Activated T-helper 2 cell treated with anti-CD3 and anti-CD28 coated beads, Interferon-gamma antibody, Interleukin-2, Interleukin-4, amounts not matched to agents 10 μg/mL and 5 μg/mL and 100 μg/mL, durations not matched to agents 14 hours and 24 hours and 36 hours (primary cell): Measurements from ENCODE around the gene MYO19. TPM values are rescaled to one million over a fixed set of nuclear protein-coding genes. Genes with fewer than 3 reads are reported as not detected.
"Not testable (repeated sequence)": the region's sequence is repeated elsewhere in the genome, so short reads cannot be mapped to it uniquely, and the experiment has no call there.

Experiments
- DNase-seq: peaks from one replicate; pipeline ENCODE4 v3.0.0; 2021; ENCODE audit warnings: low spot score
- H3K27ac Mint-ChIP-seq: one replicate; pipeline ENCODE4 v1.8.0; 2021; ENCODE audit warnings: mixed read lengths
- H3K27me3 Mint-ChIP-seq: one replicate; pipeline ENCODE4 v1.8.0; 2021; ENCODE audit warnings: low read depth, mixed read lengths
- H3K36me3 Mint-ChIP-seq: one replicate; pipeline ENCODE4 v1.8.0; 2021; ENCODE audit warnings: low read depth, mixed read lengths
- H3K4me1 Mint-ChIP-seq: one replicate; pipeline ENCODE4 v1.8.0; 2021; ENCODE audit warnings: low read depth, mixed read lengths
- H3K4me3 Mint-ChIP-seq: one replicate; pipeline ENCODE4 v1.8.0; 2021; ENCODE audit warnings: low read depth, mild to moderate bottlenecking, moderate library complexity, mixed read lengths
- H3K9me3 Mint-ChIP-seq: one replicate; pipeline ENCODE4 v1.8.0; 2021; ENCODE audit warnings: mixed read lengths
- intact Hi-C: fragments of 100-400 bp; cut with micrococcal nuclease; formaldehyde crosslinking; loops from one replicate; pipeline ENCODE4 v1.15.1; 2023
- total RNA-seq: library from RNA; stranded (reverse); gene quantifications from 2 replicates; pipeline ENCODE4 v1.2.3, GENCODE V29; 2022

Gene MYO19
- total RNA-seq, 1 donor from 2014 or later = 155 TPM

DNA sequence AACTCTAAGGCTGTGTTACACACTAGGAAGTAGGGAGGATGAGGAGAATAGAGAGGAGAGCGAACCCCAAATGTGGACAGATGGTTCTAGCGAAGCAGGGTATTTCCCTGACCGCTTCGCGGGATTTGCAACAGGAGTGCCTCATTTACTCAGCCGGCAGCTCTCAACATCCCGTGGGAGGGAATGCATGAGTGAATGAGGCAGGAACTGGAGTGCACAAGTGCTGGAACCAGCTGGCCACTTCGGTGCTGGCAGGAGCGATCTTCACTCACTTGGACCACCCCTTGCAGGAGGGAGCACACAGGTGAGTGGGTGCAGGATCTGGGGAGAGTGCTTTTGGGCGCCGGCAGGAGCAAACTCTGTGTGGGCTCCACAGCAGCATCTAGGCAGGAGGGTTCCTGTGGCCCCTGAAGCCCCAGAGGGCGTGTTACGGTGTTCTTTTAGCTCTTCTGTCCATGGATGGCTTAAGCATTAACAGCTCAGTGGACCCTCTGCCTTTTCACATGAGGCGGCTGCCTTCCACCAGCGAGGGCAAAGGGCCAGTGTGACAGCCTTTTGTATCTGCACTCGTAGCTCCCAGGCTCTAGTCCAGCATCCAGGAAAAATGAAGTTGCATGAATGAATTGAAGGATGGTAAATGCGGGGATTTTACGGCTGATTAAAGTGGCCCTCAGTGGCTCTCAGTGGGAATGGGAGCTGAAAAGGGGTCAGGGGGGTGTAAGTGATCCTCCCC, 65.6 kb downstream of the MYO19 start:
- Mint-ChIP-seq H3K36me3 (no peaks in the 10 kb centered on the region), H3K27ac (no peak overlapping the region), H3K9me3 (no peaks in the 10 kb centered on the region), H3K4me1 (no peaks in the 10 kb centered on the region), H3K4me3 (no peak overlapping the region), H3K27me3 (peaks cover 20% of the 10 kb centered on the region)
- intact Hi-C loops = no loop called here
- DNase-seq = no peak

DNA sequence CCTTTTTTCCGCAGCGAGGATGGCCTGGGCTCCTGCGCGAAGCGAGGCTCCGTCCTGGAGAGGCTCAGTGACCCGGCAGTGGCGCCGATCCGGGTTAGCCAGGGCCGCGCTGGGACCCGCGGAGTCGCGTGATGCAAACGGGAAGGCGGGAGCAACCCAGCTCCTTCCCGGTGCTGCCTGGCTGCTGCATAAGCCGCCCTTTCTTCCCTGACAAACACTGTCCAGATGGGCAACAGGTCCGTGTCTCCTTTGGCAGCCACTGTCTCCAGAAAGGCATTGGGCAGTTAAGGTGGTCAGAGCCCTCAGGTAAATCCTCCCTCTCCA, 69.9 kb downstream of the MYO19 start:
- DNase-seq = no peak
- no peak overlapping the region for H3K27ac Mint-ChIP-seq
- intact Hi-C loops = no loop called here
- peaks cover 25% of the 10 kb centered on the region for H3K27me3 Mint-ChIP-seq
- no peaks in the 10 kb centered on the region for H3K36me3 Mint-ChIP-seq
- no peaks in the 10 kb centered on the region for H3K9me3 Mint-ChIP-seq
- H3K4me1 Mint-ChIP-seq = no peaks in the 10 kb centered on the region
- no peak overlapping the region for H3K4me3 Mint-ChIP-seq

DNA sequence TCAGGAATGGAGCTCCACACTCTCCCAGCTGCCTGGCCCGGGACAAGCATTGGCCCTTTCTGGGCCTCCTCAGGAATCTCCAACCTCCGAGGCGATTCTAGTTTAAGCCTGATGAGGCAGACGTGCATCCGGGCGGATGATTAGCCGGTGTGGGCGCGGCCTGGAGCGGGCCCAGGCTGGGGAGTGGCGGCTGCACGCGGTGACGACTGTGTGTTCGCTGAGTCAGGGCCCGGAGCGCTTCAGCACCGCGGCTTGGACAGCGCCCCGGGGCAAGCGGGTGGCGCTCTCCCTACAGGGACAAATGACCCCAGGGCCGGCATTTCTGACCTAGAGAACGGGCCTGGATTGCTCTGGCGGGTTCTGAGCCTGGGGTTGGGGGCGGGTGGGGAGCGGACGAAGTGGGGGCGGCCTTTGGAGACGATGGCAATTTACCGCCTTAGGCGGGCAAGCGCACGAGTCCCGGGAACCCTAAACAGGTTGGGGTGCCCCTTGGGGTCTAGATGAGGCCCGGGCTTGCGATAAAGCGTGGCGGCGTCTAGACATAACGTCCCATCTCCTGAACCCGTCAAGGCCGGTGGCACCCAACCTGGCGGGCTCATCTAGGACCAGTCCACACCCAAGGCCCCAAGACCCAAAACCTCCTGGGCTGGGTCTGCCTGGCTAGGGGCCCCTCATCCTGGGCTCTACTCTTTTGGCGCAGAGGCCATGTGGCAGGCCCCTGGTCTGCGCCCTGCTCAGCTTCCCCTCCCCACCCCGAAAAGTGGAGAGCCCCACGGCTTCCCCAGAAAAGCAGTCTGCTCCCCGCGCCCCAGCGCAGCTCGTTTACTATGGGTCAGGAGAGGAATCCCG, 70.5 kb downstream of the MYO19 start:
- H3K4me1 Mint-ChIP-seq = no peaks in the 10 kb centered on the region
- no peak overlapping the region for H3K4me3 Mint-ChIP-seq
- no peak overlapping the region for H3K27ac Mint-ChIP-seq
- DNase-seq = peak; percentile 68
- peaks cover 25% of the 10 kb centered on the region for H3K27me3 Mint-ChIP-seq
- no peaks in the 10 kb centered on the region for H3K9me3 Mint-ChIP-seq
- intact Hi-C loops = no loop called here
- no peaks in the 10 kb centered on the region for H3K36me3 Mint-ChIP-seq

DNA sequence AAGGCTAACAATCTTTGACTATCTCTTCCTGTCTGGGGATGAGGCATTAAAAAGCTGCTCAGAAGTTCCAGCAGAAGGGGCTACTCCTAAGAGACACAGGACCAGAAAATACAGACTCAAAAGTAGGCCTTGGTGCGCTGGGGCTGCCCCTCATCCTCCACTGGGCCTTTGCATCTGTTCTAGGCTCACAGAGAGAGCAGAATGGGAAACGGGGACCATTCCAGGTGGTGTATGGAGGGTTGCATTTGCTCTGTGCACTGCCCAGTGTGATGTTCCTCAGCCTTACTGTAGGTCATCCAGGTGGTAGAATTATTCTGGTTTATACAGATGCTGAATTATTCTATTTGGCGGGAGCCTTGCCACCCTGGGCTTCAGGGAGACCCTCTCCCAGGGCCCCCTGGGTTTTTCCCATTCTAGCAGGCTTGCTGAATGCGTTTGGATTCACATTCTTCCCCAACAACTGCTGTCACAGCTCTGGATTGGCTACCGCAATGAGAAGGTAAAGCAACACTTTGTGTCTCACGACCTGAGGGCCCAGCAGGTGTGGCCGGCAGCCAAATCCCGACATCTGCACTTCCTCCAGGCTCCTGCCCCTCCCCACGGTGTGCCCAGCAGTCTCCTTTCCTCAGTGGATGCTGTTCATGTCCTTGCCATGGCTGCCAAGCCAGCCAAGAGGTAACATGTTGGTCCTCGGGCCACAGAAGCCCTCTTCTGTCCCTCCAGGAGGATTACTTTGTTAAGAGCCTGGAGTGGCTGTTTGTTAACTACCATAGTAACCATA, 73.1 kb downstream of the MYO19 start:
- no peaks in the 10 kb centered on the region for H3K4me1 Mint-ChIP-seq

DNA sequence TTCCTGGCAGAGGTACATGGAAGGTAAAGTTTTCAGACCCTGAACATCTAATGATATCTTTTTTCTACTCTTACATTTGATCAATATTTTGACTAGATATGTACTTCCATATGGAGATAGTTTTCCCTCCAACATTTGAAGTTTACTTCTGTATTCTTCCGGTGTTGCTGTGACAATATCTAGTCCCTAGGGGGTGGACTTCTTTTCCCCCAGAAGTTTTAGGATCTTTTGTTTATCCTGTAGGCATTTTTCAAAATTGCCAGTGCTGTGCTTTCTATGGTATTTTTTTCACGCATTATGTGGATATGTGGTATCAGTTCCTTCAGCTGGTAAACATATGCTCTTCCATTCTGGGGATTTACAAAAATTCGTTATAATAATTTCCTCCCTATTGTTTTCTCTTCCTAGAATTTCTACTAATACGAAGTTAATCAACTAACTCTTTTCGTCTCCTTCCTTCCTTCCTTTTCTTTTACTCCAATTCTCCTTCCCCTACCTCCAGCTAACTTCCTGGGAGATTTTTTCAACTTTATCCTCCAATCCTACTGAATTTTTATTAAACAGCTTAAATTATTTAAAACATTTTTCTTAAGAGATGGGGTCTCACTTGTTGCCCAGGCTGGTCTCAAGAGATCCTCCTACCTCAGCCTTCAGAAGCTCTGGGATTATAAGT, 74.3 kb downstream of the MYO19 start:
- no peak for DNase-seq
- Mint-ChIP-seq H3K4me1 (no peaks in the 10 kb centered on the region), H3K9me3 (no peaks in the 10 kb centered on the region), H3K27ac (no peak overlapping the region), H3K27me3 (peaks cover 12% of the 10 kb centered on the region), H3K36me3 (no peaks in the 10 kb centered on the region), H3K4me3 (no peak overlapping the region)
- intact Hi-C loops = no loop called here

More for the DNA sequence above, 73.1 kb downstream of the MYO19 start:
- Mint-ChIP-seq H3K27me3 (peaks cover 16% of the 10 kb centered on the region), H3K4me3 (no peak overlapping the region), H3K36me3 (no peaks in the 10 kb centered on the region), H3K27ac (no peak overlapping the region), H3K9me3 (no peaks in the 10 kb centered on the region)
- intact Hi-C loops = no loop called here
- no peak for DNase-seq

DNA sequence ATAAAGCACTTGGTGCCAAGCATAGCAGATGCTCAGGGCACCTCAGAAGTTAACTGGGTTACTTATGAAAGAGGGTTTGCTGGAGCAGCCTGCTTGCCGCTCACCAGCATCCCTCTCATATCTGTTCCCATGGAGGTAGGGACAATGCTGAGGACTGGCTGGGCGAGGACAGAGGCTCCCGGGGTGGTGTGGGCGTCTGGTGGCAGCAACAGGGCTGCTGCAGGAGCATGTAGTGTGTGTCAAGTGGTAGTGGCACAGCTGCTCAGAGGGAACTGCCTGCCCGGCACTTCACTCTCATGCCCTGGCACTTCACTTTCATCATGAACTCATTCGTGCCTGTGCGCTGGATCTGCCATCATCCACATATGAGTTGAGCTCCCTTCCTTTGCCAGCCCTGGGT, 75.1 kb downstream of the MYO19 start:
- H3K27me3 Mint-ChIP-seq = peaks cover 7% of the 10 kb centered on the region
- no peak overlapping the region for H3K27ac Mint-ChIP-seq
- no peaks in the 10 kb centered on the region for H3K36me3 Mint-ChIP-seq
- no peak for DNase-seq
- no peaks in the 10 kb centered on the region for H3K4me1 Mint-ChIP-seq
- intact Hi-C loops = no loop called here
- no peaks in the 10 kb centered on the region for H3K9me3 Mint-ChIP-seq
- H3K4me3 Mint-ChIP-seq = no peak overlapping the region

DNA sequence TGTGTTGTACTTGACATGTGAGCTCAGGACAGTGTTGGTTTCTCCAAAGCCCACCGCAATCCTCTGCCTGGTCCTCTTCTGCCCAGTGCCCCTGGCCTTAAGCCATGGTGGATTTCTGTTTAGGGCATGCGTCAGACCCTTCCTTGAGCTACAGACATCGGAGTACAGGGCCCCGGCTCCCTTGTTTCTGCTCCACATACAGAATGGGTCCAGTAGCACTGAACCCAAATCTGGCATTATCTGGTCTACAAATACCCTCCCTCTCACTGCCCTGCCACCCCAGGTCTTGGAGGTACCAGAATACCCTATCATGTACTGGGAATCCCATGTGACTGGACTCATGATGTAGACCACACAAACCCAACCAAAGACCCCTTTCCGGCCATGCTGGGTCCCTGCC, 75.6 kb downstream of the MYO19 start:
- Mint-ChIP-seq H3K4me1 (no peaks in the 10 kb centered on the region), H3K27ac (no peak overlapping the region), H3K4me3 (no peak overlapping the region), H3K27me3 (peaks cover 7% of the 10 kb centered on the region), H3K9me3 (no peaks in the 10 kb centered on the region), H3K36me3 (no peaks in the 10 kb centered on the region)
- DNase-seq = no peak
- intact Hi-C loops = no loop called here

DNA sequence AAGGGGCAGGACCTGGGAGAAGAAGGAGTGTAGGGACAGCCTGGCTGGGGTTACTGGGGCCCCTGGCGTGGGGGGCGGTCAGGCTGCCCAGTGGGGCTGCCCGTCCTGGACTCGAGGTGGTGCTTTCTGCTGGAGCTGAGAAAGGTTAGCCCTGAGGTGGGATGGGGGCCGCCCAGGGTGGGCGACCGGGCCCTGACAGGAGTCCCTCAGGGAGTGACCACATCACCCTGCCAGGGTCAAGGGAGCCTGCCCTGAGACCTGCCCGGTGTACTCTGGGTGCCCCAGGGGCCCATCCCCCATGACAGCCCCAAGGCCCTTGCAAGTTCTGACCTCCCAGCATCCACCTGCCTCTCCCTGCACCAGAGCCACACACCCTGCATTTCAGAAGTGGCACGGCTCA, 77.0 kb downstream of the MYO19 start:
- not testable (repeated sequence) for H3K27ac Mint-ChIP-seq

DNA sequence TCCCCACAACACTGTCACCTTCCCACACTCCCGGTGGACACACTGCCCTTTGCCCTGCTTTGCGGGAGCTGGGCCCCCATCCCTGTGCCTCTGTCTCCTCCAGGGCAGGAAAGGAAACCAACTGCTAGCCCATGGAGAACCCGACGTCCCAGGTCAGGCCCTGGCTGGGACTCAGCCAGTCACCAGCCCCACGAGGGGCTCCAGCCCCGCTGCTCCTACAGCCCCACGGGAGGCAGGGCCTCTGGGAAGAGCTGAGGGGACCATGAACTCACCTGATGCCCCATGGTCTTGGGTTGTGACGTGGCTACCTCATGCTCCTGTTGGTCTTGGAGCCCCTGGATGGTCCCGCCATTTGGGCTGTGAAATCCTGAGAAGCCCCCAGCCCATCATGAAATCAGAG, 81.8 kb downstream of the MYO19 start:
- H3K27me3 Mint-ChIP-seq, H3K9me3 Mint-ChIP-seq, intact Hi-C loops, DNase-seq, H3K4me3 Mint-ChIP-seq, H3K36me3 Mint-ChIP-seq, H3K4me1 Mint-ChIP-seq, H3K27ac Mint-ChIP-seq: not testable (repeated sequence)

More for the DNA sequence above, 77.0 kb downstream of the MYO19 start:
- intact Hi-C loops, H3K4me3 Mint-ChIP-seq, H3K4me1 Mint-ChIP-seq, H3K36me3 Mint-ChIP-seq, H3K9me3 Mint-ChIP-seq, DNase-seq, H3K27me3 Mint-ChIP-seq: not testable (repeated sequence)

DNA sequence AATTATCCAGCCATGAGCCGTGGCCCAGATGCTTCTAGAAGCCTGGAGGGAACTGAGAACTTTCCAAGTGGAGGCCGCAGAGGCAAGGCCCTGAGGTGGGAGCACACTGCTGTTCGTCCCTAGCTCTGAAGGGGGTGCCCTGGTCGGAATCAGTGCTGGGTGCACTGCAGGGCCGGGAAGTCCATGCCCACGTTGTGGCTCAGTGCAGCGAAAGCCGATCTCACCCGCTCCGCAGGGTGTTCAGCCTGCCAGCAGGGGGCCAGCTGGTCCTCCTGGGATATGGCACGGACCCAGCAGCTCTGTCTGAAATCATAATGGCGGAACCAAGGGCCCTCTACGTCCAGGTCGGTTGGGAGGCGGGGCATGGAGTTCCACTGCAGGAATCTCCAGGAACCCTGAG, 84.7 kb downstream of the MYO19 start:
- DNase-seq, intact Hi-C loops, H3K4me3 Mint-ChIP-seq, H3K27ac Mint-ChIP-seq, H3K9me3 Mint-ChIP-seq, H3K4me1 Mint-ChIP-seq, H3K36me3 Mint-ChIP-seq, H3K27me3 Mint-ChIP-seq: not testable (repeated sequence)
